HCT116 (cell line): ENCODE results near the gene NUDT16L1. TPM values are rescaled to one million over a fixed set of nuclear protein-coding genes. Genes with fewer than 3 reads are reported as not detected.

ENCODE experiments used
- ATAC-seq: fragments of 200-7000 bp; cut with Tn5 transposase; 2 replicates; pipeline ENCODE4 v1.9.1; 2020; ENCODE audit warnings: mild to moderate bottlenecking, moderate library complexity
- BruUV-seq: library from RNA; stranded (reverse); fragments of 400-500 nt; replicated peaks from 2 replicates; lab custom pipeline; 2021; lab: Mats Ljungman, UMichigan
- CTCF ChIA-PET: fragments of 300-600 bp; sonication (Branson Sonifier 250); formaldehyde crosslinking; loops from one replicate; lab custom pipeline; 2021; ENCODE audit warnings: antibody characterized with exemption; lab: Charles Lee
- POLR2A ChIA-PET: fragments of 300-600, 350-600 bp; sonication (Branson Sonifier 250); formaldehyde crosslinking; loops from one replicate; lab custom pipeline; 2021; ENCODE audit warnings: antibody characterized with exemption; lab: Charles Lee
- RAD21 ChIA-PET, 2 experiments: fragments of 300-600 bp; sonication (Branson Sonifier 250); formaldehyde crosslinking; loops; one replicate each; lab custom pipeline; 2023; ENCODE audit warnings: low total read pairs in 2 of 2; ENCODE audit not compliant: uncharacterized antibody in 2 of 2, unreplicated experiment in 2 of 2, low non-redundant PET in 1 of 2; lab: Charles Lee
- DNase-seq: peaks from one replicate; pipeline ENCODE4 v3.0.0-alpha.2; 2010; ENCODE audit warnings: low read depth, low spot score
- H2AFZ ChIP-seq: fragments of 200-600 bp; shearing (Covaris generic), sonication (generic); 2 replicates; pipeline ENCODE4 v1.6.1; 2017; ENCODE audit warnings: low read depth, mixed run types, mixed read lengths, antibody characterized with exemption, low read length; ENCODE audit not compliant: poor library complexity, severe bottlenecking
- H3K27ac ChIP-seq: 2 replicates; pipeline ENCODE4 v1.5.1; 2012; ENCODE audit warnings: low read depth, low read length
- H3K27me3 ChIP-seq: fragments of 200-600 bp; sonication (generic); 2 replicates; pipeline ENCODE4 v1.6.1; 2016; ENCODE audit warnings: mixed run types, low read length, mixed read lengths; ENCODE audit not compliant: insufficient read depth
- H3K36me3 ChIP-seq, 2 experiments: fragments of 200-500 bp in 1 of 2; fragments of 200-600 bp in 1 of 2; sonication (Bioruptor generic) in 1 of 2; sonication (generic) in 1 of 2; 2 replicates each; pipeline versions ENCODE4 v1.5.1 to v1.6.1; 2014 to 2016; ENCODE audit warnings: low read length in 2 of 2, inconsistent platforms in 1 of 2, mixed read lengths in 1 of 2, mixed run types in 1 of 2; ENCODE audit not compliant: insufficient read depth in 2 of 2, control insufficient read depth in 1 of 2
- H3K4me1 ChIP-seq, 2 experiments: fragments of 200-600 bp in 1 of 2; sonication (generic) in 1 of 2; 2 replicates each; pipeline versions ENCODE4 v1.5.1 to v1.6.1; 2012 to 2017; ENCODE audit warnings: low read length in 2 of 2, inconsistent platforms in 1 of 2, mild to moderate bottlenecking in 1 of 2, mixed read lengths in 1 of 2, mixed run types in 1 of 2, moderate library complexity in 1 of 2; ENCODE audit not compliant: insufficient read depth in 2 of 2, control insufficient read depth in 1 of 2
- H3K4me2 ChIP-seq: fragments of 200-600 bp; sonication (generic); 2 replicates; pipeline ENCODE4 v1.6.1; 2017; ENCODE audit warnings: mixed run types, low read length, mixed read lengths
- H3K4me3 ChIP-seq, 2 experiments: fragments of 200-600 bp in 1 of 2; sonication (generic) in 1 of 2; replicated peaks in 1 of 2; 2 replicates each; pipeline ENCODE4 v1.5.1; 2011 to 2016; ENCODE audit warnings: low read length in 2 of 2, control low read depth in 1 of 2, low read depth in 1 of 2, mild to moderate bottlenecking in 1 of 2, mixed read lengths in 1 of 2, mixed run types in 1 of 2
- H3K79me2 ChIP-seq: fragments of 200-600 bp; sonication (generic); 2 replicates; pipeline ENCODE4 v1.6.1; 2017; ENCODE audit warnings: mild to moderate bottlenecking, mixed run types, low read length, moderate library complexity, mixed read lengths; ENCODE audit not compliant: insufficient read depth
- H3K9ac ChIP-seq: fragments of 200-600 bp; sonication (generic); 2 replicates; pipeline ENCODE4 v1.6.1; 2016; ENCODE audit warnings: low read length, mixed read lengths
- H3K9me2 ChIP-seq: fragments of 200-600 bp; sonication (generic), shearing (Covaris generic); 2 replicates; pipeline ENCODE4 v1.6.1; 2017; ENCODE audit warnings: mixed run types, mild to moderate bottlenecking, moderate library complexity; ENCODE audit not compliant: insufficient read depth
- H3K9me3 ChIP-seq, 2 experiments: fragments of 200-500 bp in 1 of 2; fragments of 200-600 bp in 1 of 2; sonication (Bioruptor generic) in 1 of 2; sonication (generic) in 1 of 2; 2 replicates each; pipeline ENCODE4 v1.6.1; 2014 to 2017; ENCODE audit warnings: low read length in 2 of 2, mixed read lengths in 2 of 2, inconsistent platforms in 1 of 2, low read depth in 1 of 2, mild to moderate bottlenecking in 1 of 2, mixed run types in 1 of 2, moderate library complexity in 1 of 2; ENCODE audit not compliant: control insufficient read depth in 1 of 2, insufficient read depth in 1 of 2
- H4K20me1 ChIP-seq: fragments of 200-600 bp; sonication (generic), shearing (Covaris generic); 2 replicates; pipeline ENCODE4 v1.6.1; 2017; ENCODE audit warnings: mixed run types, mild to moderate bottlenecking, moderate library complexity; ENCODE audit not compliant: insufficient read depth
- CBX3 ChIP-seq: IDR thresholded peaks from 2 replicates; pipeline ENCODE4 v1.6.1; 2012; ENCODE audit warnings: low read depth
- CEBPB ChIP-seq: IDR thresholded peaks from 2 replicates; pipeline ENCODE4 v1.6.1; 2012; ENCODE audit warnings: low read depth
- EGR1 ChIP-seq: IDR thresholded peaks from 2 replicates; pipeline ENCODE4 v1.6.1; 2012; ENCODE audit warnings: low read depth
- EZH2 ChIP-seq: fragments of 200-600 bp; sonication (generic); IDR thresholded peaks from 2 replicates; pipeline ENCODE4 v1.6.1; 2017; ENCODE audit warnings: antibody characterized with exemption, mixed run types
- EZH2phosphoT487 ChIP-seq: fragments of 200-600 bp; IDR thresholded peaks from 2 replicates; pipeline ENCODE4 v1.6.1; 2018; ENCODE audit warnings: antibody characterized with exemption, borderline replicate concordance
- FOSL1 ChIP-seq: IDR thresholded peaks from 2 replicates; pipeline ENCODE4 v1.6.1; 2012; ENCODE audit warnings: low read depth
- MAX ChIP-seq: IDR thresholded peaks from 2 replicates; pipeline ENCODE4 v1.6.1; 2012
- POLR2AphosphoS5 ChIP-seq: IDR thresholded peaks from 2 replicates; pipeline ENCODE4 v1.6.1; 2011; ENCODE audit warnings: mild to moderate bottlenecking, low read depth, low read length, moderate library complexity
- RAD21 ChIP-seq: IDR thresholded peaks from 2 replicates; pipeline ENCODE4 v1.6.1; 2012; ENCODE audit warnings: low read depth, mild to moderate bottlenecking
- REST ChIP-seq: IDR thresholded peaks from 2 replicates; pipeline ENCODE4 v1.6.1; 2012; ENCODE audit warnings: low read depth
- SIN3A ChIP-seq: IDR thresholded peaks from 2 replicates; pipeline ENCODE4 v1.6.1; 2012; ENCODE audit warnings: low read depth
- SP1 ChIP-seq: IDR thresholded peaks from 2 replicates; pipeline ENCODE4 v1.6.1; 2012; ENCODE audit warnings: low read depth
- TCF7L2 ChIP-seq: IDR thresholded peaks from 2 replicates; pipeline ENCODE4 v1.7.0; 2011; ENCODE audit warnings: borderline replicate concordance, inconsistent platforms; ENCODE audit not compliant: insufficient read depth, insufficient read length; ENCODE audit errors: extremely low read depth
- YY1 ChIP-seq: IDR thresholded peaks from 2 replicates; pipeline ENCODE4 v1.6.1; 2011; ENCODE audit warnings: low read length, low read depth, moderate library complexity, mild to moderate bottlenecking; ENCODE audit not compliant: insufficient replicate concordance; ENCODE audit errors: extremely low read depth
- ZFX ChIP-seq: fragments of 450-650 bp; IDR thresholded peaks from 2 replicates; pipeline ENCODE4 v1.6.1; 2017
- intact Hi-C: fragments of 100-400 bp; cut with micrococcal nuclease; formaldehyde crosslinking; loops from 2 replicates; pipeline ENCODE4 v1.10.0; 2022
- total RNA-seq: library from RNA; stranded (reverse); gene quantifications from one replicate; pipeline ENCODE4 v1.2.1, GENCODE V29; 2021; ENCODE audit not compliant: unreplicated experiment

The NUDT16L1 gene
- total RNA-seq, 1 experiment from 2014 or later, result 23.4 TPM

GRCh38 chr16:4704491-4704890 is 11.1 kb downstream of the NUDT16L1 start:
- ChIA-PET RAD21 (interaction anchor here in 1 of 2 experiments (0.5 kb wide), 1 partner anchor 251 kb away, joined by 3 read pairs; no protein-coding TSS in a partner anchor), POLR2A (interaction anchor here (1.1 kb wide), 1 partner anchor 12 kb away, joined by 3 read pairs; no protein-coding TSS in a partner anchor), CTCF (interaction anchor here (0.6 kb wide), 1 partner anchor 11 kb away, joined by 3 read pairs; no protein-coding TSS in a partner anchor)
- no peaks in the 10 kb centered on the region for H3K4me1 ChIP-seq
- no peaks in the 10 kb centered on the region for H3K27me3 ChIP-seq
- intact Hi-C loops, result no loop called here
- no peak overlapping the region for H3K9ac ChIP-seq
- no peak for TF ChIP-seq EGR1
- TF ChIP-seq YY1, result no peak
- TF ChIP-seq EZH2phosphoT487, result no peak
- TF ChIP-seq FOSL1, result no peak
- TF ChIP-seq POLR2AphosphoS5, result no peak
- TF ChIP-seq CBX3, result no peak
- TF ChIP-seq ZFX, result no peak
- TF ChIP-seq REST, result no peak
- no peak for TF ChIP-seq CEBPB
- TF ChIP-seq TCF7L2, result no peak
- TF ChIP-seq SIN3A, result no peak
- TF ChIP-seq SP1, result no peak
- no peak for TF ChIP-seq RAD21
- TF ChIP-seq EZH2, result no peak
- no peak for TF ChIP-seq MAX
- H3K36me3 ChIP-seq, result peaks cover 8 to 15% of the 10 kb centered on the region in 2 experiments
- ATAC-seq, result no peak
- no peak overlapping the region for H3K27ac ChIP-seq
- no peak for DNase-seq
- H3K4me3 ChIP-seq, result no peak overlapping the region
- H4K20me1 ChIP-seq, result no peaks in the 10 kb centered on the region
- no peak overlapping the region for H3K4me2 ChIP-seq
- no peaks in the 10 kb centered on the region for H3K9me3 ChIP-seq
- no TSS peak for BruUV-seq
- no peaks in the 10 kb centered on the region for H3K79me2 ChIP-seq
- H2AFZ ChIP-seq, result no peak overlapping the region
- H3K9me2 ChIP-seq, result no peaks in the 10 kb centered on the region
